Panc1 (cell line): Measurements from ENCODE around the gene FKBP2.

ENCODE experiments used
- CTCF ChIP-seq: fragments of 450-650 bp; IDR thresholded peaks from 2 replicates; pipeline ENCODE4 v1.5.1; 2017; ENCODE audit warnings: mild to moderate bottlenecking
- POLR2AphosphoS5 ChIP-seq: IDR thresholded peaks from 2 replicates; pipeline ENCODE4 v1.6.1; 2012; ENCODE audit warnings: mild to moderate bottlenecking, low read depth, low read length, moderate library complexity
- REST ChIP-seq, 2 experiments: IDR thresholded peaks; 2 replicates each; pipeline ENCODE4 v1.6.1; 2011 to 2012; ENCODE audit warnings: low read depth in 2 of 2, control low read depth in 1 of 2, low read length in 1 of 2, mild to moderate bottlenecking in 1 of 2, moderate library complexity in 1 of 2; ENCODE audit not compliant: insufficient read depth in 1 of 2
- SIN3A ChIP-seq: IDR thresholded peaks from 2 replicates; pipeline ENCODE4 v1.6.1; 2012; ENCODE audit warnings: low read depth, mild to moderate bottlenecking, low read length, moderate library complexity, borderline replicate concordance; ENCODE audit not compliant: insufficient read depth
- TCF7L2 ChIP-seq: IDR thresholded peaks from 2 replicates; pipeline ENCODE4 v1.6.1; 2011; ENCODE audit warnings: mild to moderate bottlenecking, low read depth, low read length, inconsistent platforms

- TF ChIP-seq CTCF (no peak), POLR2AphosphoS5 (no peak), REST (IDR thresholded peaks at IDR 0.05; ENCODE audit: insufficient read depth in 1 of 2, low read depth in 2 of 2, low read length in 1 of 2) (no peak), SIN3A (no peak), TCF7L2 (no peak)
These were observed 41.3 kb downstream of the FKBP2 start for GRCh38 chr11:64281957-64282770.
